SK-N-SH treated with all-trans-retinoic acid at 6 μM for 48 hours (cell line): Measurements from ENCODE around the gene ZBTB32.
A peak's percentile ranks its signal among the peaks of the same experiment; 100 is the strongest.

Experiments used
- ATAC-seq: fragments of 200-7000 bp; cut with Tn5 transposase; 3 replicates; pipeline ENCODE4 v1.9.1; 2020; ENCODE audit warnings: mild to moderate bottlenecking, moderate library complexity
- ARNTL ChIP-seq: fragments of 450-650 bp; formaldehyde crosslinking; IDR thresholded peaks from 2 replicates; pipeline ENCODE4 v1.5.0; 2020; ENCODE audit warnings: low read depth, mild to moderate bottlenecking, moderate library complexity, borderline replicate concordance
- BACH2 ChIP-seq: fragments of 250-450 bp; sonication (Bioruptor Pico); IDR thresholded peaks from 2 replicates; pipeline ENCODE4 v1.9.0; 2021; ENCODE audit warnings: mild to moderate bottlenecking, borderline replicate concordance
- CREB5 ChIP-seq: fragments of 250-450 bp; sonication (Bioruptor Pico); IDR thresholded peaks from 2 replicates; pipeline ENCODE4 v1.5.1; 2020; ENCODE audit warnings: low read depth, mild to moderate bottlenecking, moderate library complexity
- CSDC2 ChIP-seq: fragments of 250-450 bp; sonication (Bioruptor Pico); IDR thresholded peaks from 2 replicates; pipeline ENCODE4 v1.5.0; 2020; ENCODE audit warnings: mild to moderate bottlenecking, moderate library complexity
- ESRRG ChIP-seq: fragments of 250-450 bp; sonication (Bioruptor Pico); IDR thresholded peaks from 2 replicates; pipeline ENCODE4 v1.6.1; 2021; ENCODE audit warnings: mild to moderate bottlenecking
- GLIS3 ChIP-seq: fragments of 250-450 bp; sonication (Bioruptor Pico); IDR thresholded peaks from 2 replicates; pipeline ENCODE4 v1.5.0; 2020; ENCODE audit warnings: mild to moderate bottlenecking, moderate library complexity
- ISL1 ChIP-seq: fragments of 250-450 bp; sonication (Bioruptor Pico); IDR thresholded peaks from 2 replicates; pipeline ENCODE4 v2.1.2; 2022; ENCODE audit warnings: mild to moderate bottlenecking, moderate library complexity
- OSR1 ChIP-seq: fragments of 250-450 bp; sonication (Bioruptor Pico); IDR thresholded peaks from 2 replicates; pipeline ENCODE4 v1.8.0; 2022; ENCODE audit warnings: moderate library complexity, mild to moderate bottlenecking, inconsistent platforms
- PATZ1 ChIP-seq: fragments of 250-450 bp; sonication (Bioruptor Pico); IDR thresholded peaks from 2 replicates; pipeline ENCODE4 v1.8.0; 2020; ENCODE audit warnings: mild to moderate bottlenecking, moderate library complexity, borderline replicate concordance
- PPARA ChIP-seq: fragments of 250-450 bp; sonication (Bioruptor Pico); IDR thresholded peaks from 2 replicates; pipeline ENCODE4 v1.5.0; 2020; ENCODE audit warnings: mild to moderate bottlenecking, borderline replicate concordance
- RARB ChIP-seq: fragments of 250-450 bp; sonication (Bioruptor Pico); IDR thresholded peaks from 2 replicates; pipeline ENCODE4 v1.8.0; 2021; ENCODE audit warnings: mild to moderate bottlenecking, moderate library complexity
- SNAI2 ChIP-seq: fragments of 250-450 bp; sonication (Bioruptor Pico); IDR thresholded peaks from 2 replicates; pipeline ENCODE4 v1.5.0; 2020; ENCODE audit warnings: mild to moderate bottlenecking, moderate library complexity
- TCF4 ChIP-seq: fragments of 250-450 bp; sonication (Bioruptor Pico); IDR thresholded peaks from 2 replicates; pipeline ENCODE4 v1.8.0; 2021; ENCODE audit warnings: mild to moderate bottlenecking, moderate library complexity, borderline replicate concordance
- TOX ChIP-seq: fragments of 250-450 bp; sonication (Bioruptor Pico); IDR thresholded peaks from 2 replicates; pipeline ENCODE4 v1.8.0; 2021; ENCODE audit warnings: mild to moderate bottlenecking, moderate library complexity, borderline replicate concordance
- ZC3H10 ChIP-seq: fragments of 250-450 bp; sonication (Bioruptor Pico); IDR thresholded peaks from 2 replicates; pipeline ENCODE4 v1.5.1; 2021; ENCODE audit warnings: mild to moderate bottlenecking, moderate library complexity
- ZFP30 ChIP-seq: fragments of 450-650 bp; formaldehyde crosslinking; IDR thresholded peaks from 2 replicates; pipeline ENCODE4 v1.5.0; 2022; ENCODE audit warnings: mild to moderate bottlenecking, moderate library complexity
- ZNF70 ChIP-seq: fragments of 450-650 bp; formaldehyde crosslinking; IDR thresholded peaks from 2 replicates; pipeline ENCODE4 v1.5.0; 2020; ENCODE audit warnings: mild to moderate bottlenecking, moderate library complexity
- TF ChIP-seq, protein P1 (sequence below): fragments of 250-450 bp; sonication (Bioruptor Pico); IDR thresholded peaks from 2 replicates; pipeline ENCODE4 v1.5.1; 2021; ENCODE audit warnings: mild to moderate bottlenecking, moderate library complexity
- TF ChIP-seq, protein P2 (sequence below): fragments of 250-450 bp; sonication (Bioruptor Pico); IDR thresholded peaks from 2 replicates; pipeline ENCODE4 v1.8.0; 2021; ENCODE audit warnings: low read depth, mild to moderate bottlenecking, moderate library complexity, borderline replicate concordance
- TF ChIP-seq, protein P3 (sequence below): fragments of 250-450 bp; sonication (Bioruptor Pico); IDR thresholded peaks from 2 replicates; pipeline ENCODE4 v1.5.0; 2020; ENCODE audit warnings: mild to moderate bottlenecking, moderate library complexity

The ZBTB32 gene

GRCh38 chr19:35657904-35658700 is 46.3 kb upstream of the ZBTB32 start:
- ATAC-seq = peak; percentile 56; the same call in 1 of the 3 replicates
- no peak for TF ChIP-seq ESRRG
- TF ChIP-seq BACH2 = no peak
- no peak for TF ChIP-seq ZC3H10 (CRISPR knock-in tag)
- no peak for TF ChIP-seq PPARA (CRISPR knock-in tag)
- no peak for TF ChIP-seq CSDC2
- TF ChIP-seq TCF4 (CRISPR knock-in tag) = no peak
- TF ChIP-seq GLIS3 (CRISPR knock-in tag) = no peak
- no peak for TF ChIP-seq PATZ1 (CRISPR knock-in tag)
- TF ChIP-seq TOX (CRISPR knock-in tag) = no peak
- TF ChIP-seq ISL1 (CRISPR knock-in tag) = no peak
- TF ChIP-seq OSR1 (CRISPR knock-in tag) = no peak
- TF ChIP-seq, protein P1, sequence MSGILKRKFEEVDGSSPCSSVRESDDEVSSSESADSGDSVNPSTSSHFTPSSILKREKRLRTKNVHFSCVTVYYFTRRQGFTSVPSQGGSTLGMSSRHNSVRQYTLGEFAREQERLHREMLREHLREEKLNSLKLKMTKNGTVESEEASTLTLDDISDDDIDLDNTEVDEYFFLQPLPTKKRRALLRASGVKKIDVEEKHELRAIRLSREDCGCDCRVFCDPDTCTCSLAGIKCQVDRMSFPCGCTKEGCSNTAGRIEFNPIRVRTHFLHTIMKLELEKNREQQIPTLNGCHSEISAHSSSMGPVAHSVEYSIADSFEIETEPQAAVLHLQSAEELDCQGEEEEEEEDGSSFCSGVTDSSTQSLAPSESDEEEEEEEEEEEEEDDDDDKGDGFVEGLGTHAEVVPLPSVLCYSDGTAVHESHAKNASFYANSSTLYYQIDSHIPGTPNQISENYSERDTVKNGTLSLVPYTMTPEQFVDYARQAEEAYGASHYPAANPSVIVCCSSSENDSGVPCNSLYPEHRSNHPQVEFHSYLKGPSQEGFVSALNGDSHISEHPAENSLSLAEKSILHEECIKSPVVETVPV (CRISPR knock-in tag) = no peak
- no peak for TF ChIP-seq ARNTL
- no peak for TF ChIP-seq CREB5 (CRISPR knock-in tag)
- no peak for TF ChIP-seq ZFP30 (CRISPR knock-in tag)
- TF ChIP-seq SNAI2 (CRISPR knock-in tag) = no peak

DNA sequence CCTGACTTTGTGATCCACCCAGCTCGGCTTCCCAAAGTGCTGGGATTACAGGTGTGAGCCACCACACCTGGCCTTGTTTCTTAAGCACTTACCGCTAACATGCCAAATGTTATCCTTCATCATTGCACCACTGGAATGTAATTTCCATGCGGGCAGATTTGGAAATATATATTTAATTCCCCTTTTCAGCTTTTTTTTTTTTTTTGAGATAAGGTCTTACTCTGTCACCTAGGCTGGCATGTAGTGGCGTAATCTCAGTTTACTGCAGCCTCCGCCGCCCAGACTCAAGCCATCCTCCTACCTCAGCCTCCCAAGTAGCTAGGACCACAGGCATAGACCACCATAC is 42.4 kb upstream of the ZBTB32 start:
- TF ChIP-seq, protein P1 (CRISPR knock-in tag) = no peak
- TF ChIP-seq RARB (no peak), TOX (CRISPR knock-in tag) (no peak), BACH2 (no peak), GLIS3 (CRISPR knock-in tag) (no peak), TCF4 (CRISPR knock-in tag) (no peak), CREB5 (CRISPR knock-in tag) (no peak), ZNF70 (CRISPR knock-in tag) (no peak), ARNTL (no peak)
- TF ChIP-seq, protein P2, sequence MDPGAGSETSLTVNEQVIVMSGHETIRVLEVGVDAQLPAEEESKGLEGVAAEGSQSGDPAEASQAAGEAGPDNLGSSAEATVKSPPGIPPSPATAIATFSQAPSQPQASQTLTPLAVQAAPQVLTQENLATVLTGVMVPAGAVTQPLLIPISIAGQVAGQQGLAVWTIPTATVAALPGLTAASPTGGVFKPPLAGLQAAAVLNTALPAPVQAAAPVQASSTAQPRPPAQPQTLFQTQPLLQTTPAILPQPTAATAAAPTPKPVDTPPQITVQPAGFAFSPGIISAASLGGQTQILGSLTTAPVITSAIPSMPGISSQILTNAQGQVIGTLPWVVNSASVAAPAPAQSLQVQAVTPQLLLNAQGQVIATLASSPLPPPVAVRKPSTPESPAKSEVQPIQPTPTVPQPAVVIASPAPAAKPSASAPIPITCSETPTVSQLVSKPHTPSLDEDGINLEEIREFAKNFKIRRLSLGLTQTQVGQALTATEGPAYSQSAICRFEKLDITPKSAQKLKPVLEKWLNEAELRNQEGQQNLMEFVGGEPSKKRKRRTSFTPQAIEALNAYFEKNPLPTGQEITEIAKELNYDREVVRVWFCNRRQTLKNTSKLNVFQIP (CRISPR knock-in tag) = no peak
- TF ChIP-seq, protein P3, sequence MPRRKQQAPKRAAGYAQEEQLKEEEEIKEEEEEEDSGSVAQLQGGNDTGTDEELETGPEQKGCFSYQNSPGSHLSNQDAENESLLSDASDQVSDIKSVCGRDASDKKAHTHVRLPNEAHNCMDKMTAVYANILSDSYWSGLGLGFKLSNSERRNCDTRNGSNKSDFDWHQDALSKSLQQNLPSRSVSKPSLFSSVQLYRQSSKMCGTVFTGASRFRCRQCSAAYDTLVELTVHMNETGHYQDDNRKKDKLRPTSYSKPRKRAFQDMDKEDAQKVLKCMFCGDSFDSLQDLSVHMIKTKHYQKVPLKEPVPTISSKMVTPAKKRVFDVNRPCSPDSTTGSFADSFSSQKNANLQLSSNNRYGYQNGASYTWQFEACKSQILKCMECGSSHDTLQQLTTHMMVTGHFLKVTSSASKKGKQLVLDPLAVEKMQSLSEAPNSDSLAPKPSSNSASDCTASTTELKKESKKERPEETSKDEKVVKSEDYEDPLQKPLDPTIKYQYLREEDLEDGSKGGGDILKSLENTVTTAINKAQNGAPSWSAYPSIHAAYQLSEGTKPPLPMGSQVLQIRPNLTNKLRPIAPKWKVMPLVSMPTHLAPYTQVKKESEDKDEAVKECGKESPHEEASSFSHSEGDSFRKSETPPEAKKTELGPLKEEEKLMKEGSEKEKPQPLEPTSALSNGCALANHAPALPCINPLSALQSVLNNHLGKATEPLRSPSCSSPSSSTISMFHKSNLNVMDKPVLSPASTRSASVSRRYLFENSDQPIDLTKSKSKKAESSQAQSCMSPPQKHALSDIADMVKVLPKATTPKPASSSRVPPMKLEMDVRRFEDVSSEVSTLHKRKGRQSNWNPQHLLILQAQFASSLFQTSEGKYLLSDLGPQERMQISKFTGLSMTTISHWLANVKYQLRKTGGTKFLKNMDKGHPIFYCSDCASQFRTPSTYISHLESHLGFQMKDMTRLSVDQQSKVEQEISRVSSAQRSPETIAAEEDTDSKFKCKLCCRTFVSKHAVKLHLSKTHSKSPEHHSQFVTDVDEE (CRISPR knock-in tag) = no peak
- no peak for ATAC-seq
